Loucy (cell line): ENCODE data around the gene FAM163B.

Experiments used
- EZH2phosphoT487 ChIP-seq: fragments of 200-600 bp; IDR thresholded peaks from 2 replicates; pipeline ENCODE4 v1.6.1; 2018; ENCODE audit warnings: antibody characterized with exemption, mild to moderate bottlenecking, moderate library complexity, borderline replicate concordance
- TF ChIP-seq, protein P1 (sequence below): fragments of 200-600 bp; sonication (generic); conservative IDR thresholded peaks from 2 replicates; pipeline ENCODE4 v1.5.1; 2014; ENCODE audit warnings: mild to moderate bottlenecking, antibody characterized with exemption, low read length

DNA sequence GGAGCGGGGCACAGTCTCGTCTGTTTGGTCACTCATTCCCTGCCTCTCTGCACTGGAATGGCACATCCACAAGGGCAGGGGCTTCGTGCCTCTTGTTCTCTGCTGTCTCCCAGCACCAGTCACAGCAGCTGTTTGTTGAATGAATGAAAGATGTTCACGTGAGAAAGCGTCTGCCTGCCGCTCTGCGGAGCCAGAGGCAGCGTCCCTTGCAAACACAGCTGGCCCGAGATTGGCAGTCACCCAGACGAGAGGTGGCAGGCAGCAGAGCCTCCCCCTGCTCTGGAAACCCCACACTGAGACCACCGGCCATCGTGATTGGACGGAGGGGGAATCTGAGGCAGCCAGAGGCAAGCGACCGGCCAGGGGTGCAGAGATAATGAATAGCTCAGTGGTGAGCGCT is 6.0 kb upstream of the FAM163B start:
- TF ChIP-seq, protein P1, sequence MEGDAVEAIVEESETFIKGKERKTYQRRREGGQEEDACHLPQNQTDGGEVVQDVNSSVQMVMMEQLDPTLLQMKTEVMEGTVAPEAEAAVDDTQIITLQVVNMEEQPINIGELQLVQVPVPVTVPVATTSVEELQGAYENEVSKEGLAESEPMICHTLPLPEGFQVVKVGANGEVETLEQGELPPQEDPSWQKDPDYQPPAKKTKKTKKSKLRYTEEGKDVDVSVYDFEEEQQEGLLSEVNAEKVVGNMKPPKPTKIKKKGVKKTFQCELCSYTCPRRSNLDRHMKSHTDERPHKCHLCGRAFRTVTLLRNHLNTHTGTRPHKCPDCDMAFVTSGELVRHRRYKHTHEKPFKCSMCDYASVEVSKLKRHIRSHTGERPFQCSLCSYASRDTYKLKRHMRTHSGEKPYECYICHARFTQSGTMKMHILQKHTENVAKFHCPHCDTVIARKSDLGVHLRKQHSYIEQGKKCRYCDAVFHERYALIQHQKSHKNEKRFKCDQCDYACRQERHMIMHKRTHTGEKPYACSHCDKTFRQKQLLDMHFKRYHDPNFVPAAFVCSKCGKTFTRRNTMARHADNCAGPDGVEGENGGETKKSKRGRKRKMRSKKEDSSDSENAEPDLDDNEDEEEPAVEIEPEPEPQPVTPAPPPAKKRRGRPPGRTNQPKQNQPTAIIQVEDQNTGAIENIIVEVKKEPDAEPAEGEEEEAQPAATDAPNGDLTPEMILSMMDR, result no peak
- no peak for TF ChIP-seq EZH2phosphoT487
